H9 (cell line): ENCODE results near the gene GALNT10. TPM values are rescaled to one million over a fixed set of nuclear protein-coding genes. Genes with fewer than 3 reads are reported as not detected.

Experiments used
- DNase-seq: peaks from one replicate; pipeline ENCODE4 v3.0.0-alpha.2; 2017
- H2AFZ ChIP-seq: one replicate; pipeline ENCODE4 v1.6.1; 2013; ENCODE audit warnings: mild to moderate bottlenecking, low read length, control low read depth, moderate library complexity
- H2AK5ac ChIP-seq: 2 replicates; pipeline ENCODE4 v1.6.1; 2013; ENCODE audit warnings: low read length, control low read depth, mixed read lengths; ENCODE audit not compliant: insufficient read length
- H2BK120ac ChIP-seq: one replicate; pipeline ENCODE4 v1.6.1; 2013; ENCODE audit warnings: low read depth, mild to moderate bottlenecking, low read length, control low read depth, inconsistent platforms; ENCODE audit not compliant: poor library complexity, severe bottlenecking
- H2BK12ac ChIP-seq: 2 replicates; pipeline ENCODE4 v1.6.1; 2013; ENCODE audit warnings: low read length, control low read depth, mixed read lengths, low read depth; ENCODE audit not compliant: insufficient read length
- H2BK15ac ChIP-seq: 2 replicates; pipeline ENCODE4 v1.6.1; 2013; ENCODE audit warnings: low read depth, low read length, control low read depth
- H2BK20ac ChIP-seq: one replicate; pipeline ENCODE4 v1.6.1; 2013; ENCODE audit warnings: low read depth, mild to moderate bottlenecking, low read length, control low read depth, inconsistent platforms; ENCODE audit not compliant: poor library complexity, severe bottlenecking
- H2BK5ac ChIP-seq: 2 replicates; pipeline ENCODE4 v1.6.1; 2013; ENCODE audit warnings: low read length, control low read depth, mixed read lengths; ENCODE audit not compliant: insufficient read length
- H3K14ac ChIP-seq: 2 replicates; pipeline ENCODE4 v1.6.1; 2013; ENCODE audit warnings: low read length, control low read depth; ENCODE audit not compliant: insufficient read depth
- H3K18ac ChIP-seq: 2 replicates; pipeline ENCODE4 v1.6.1; 2013; ENCODE audit warnings: low read depth, mild to moderate bottlenecking, mixed read lengths, low read length, control low read depth; ENCODE audit not compliant: insufficient read length
- H3K23ac ChIP-seq: 2 replicates; pipeline ENCODE4 v1.6.1; 2013; ENCODE audit warnings: low read length, control low read depth, mixed read lengths, low read depth; ENCODE audit not compliant: insufficient read length
- H3K23me2 ChIP-seq: 2 replicates; pipeline ENCODE4 v1.6.1; 2013; ENCODE audit warnings: low read depth, mild to moderate bottlenecking, mixed read lengths, low read length, control low read depth; ENCODE audit not compliant: insufficient read length, poor library complexity, severe bottlenecking
- H3K27ac ChIP-seq: 2 replicates; pipeline ENCODE4 v1.5.1; 2013; ENCODE audit warnings: low read length, control low read depth, mixed read lengths, low read depth; ENCODE audit not compliant: insufficient read length
- H3K27me3 ChIP-seq: 2 replicates; pipeline ENCODE4 v1.6.1; 2013; ENCODE audit warnings: low read length, control low read depth, inconsistent platforms; ENCODE audit not compliant: insufficient read depth
- H3K4ac ChIP-seq: 2 replicates; pipeline ENCODE4 v1.6.1; 2013; ENCODE audit warnings: low read depth, mild to moderate bottlenecking, control low read depth, inconsistent platforms, low read length, moderate library complexity
- H3K4me1 ChIP-seq: 2 replicates; pipeline ENCODE4 v1.6.1; 2013; ENCODE audit warnings: low read length, control low read depth, inconsistent platforms; ENCODE audit not compliant: insufficient read depth
- H3K4me2 ChIP-seq: 2 replicates; pipeline ENCODE4 v1.6.1; 2013; ENCODE audit warnings: low read length, control low read depth, mixed read lengths; ENCODE audit not compliant: insufficient read length, insufficient read depth
- H3K56ac ChIP-seq: 2 replicates; pipeline ENCODE4 v1.6.1; 2013; ENCODE audit warnings: low read depth, mild to moderate bottlenecking, mixed read lengths, low read length, control low read depth; ENCODE audit not compliant: insufficient read length
- H3K79me1 ChIP-seq: 2 replicates; pipeline ENCODE4 v1.6.1; 2013; ENCODE audit warnings: low read depth, mild to moderate bottlenecking, moderate library complexity, low read length, control low read depth, inconsistent platforms; ENCODE audit not compliant: insufficient read depth, poor library complexity, severe bottlenecking
- H3K79me2 ChIP-seq: 2 replicates; pipeline ENCODE4 v1.6.1; 2013; ENCODE audit warnings: low read length, control low read depth, inconsistent platforms; ENCODE audit not compliant: insufficient read depth
- H3K9ac ChIP-seq: 2 replicates; pipeline ENCODE4 v1.6.1; 2013; ENCODE audit warnings: low read length, control low read depth, mixed read lengths; ENCODE audit not compliant: insufficient read length; ENCODE audit errors: extremely low read depth
- H3K9me3 ChIP-seq: one replicate; pipeline ENCODE4 v1.6.1; 2013; ENCODE audit warnings: low read depth, low read length, inconsistent platforms; ENCODE audit not compliant: control insufficient read depth
- H3T11ph ChIP-seq: one replicate; pipeline ENCODE4 v1.6.1; 2013; ENCODE audit warnings: mild to moderate bottlenecking, low read length, control low read depth, inconsistent platforms
- H4K20me1 ChIP-seq: one replicate; pipeline ENCODE4 v1.6.1; 2013; ENCODE audit not compliant: control insufficient read depth, insufficient read length, insufficient read depth
- H4K5ac ChIP-seq: 2 replicates; pipeline ENCODE4 v1.6.1; 2013; ENCODE audit warnings: low read depth, mild to moderate bottlenecking, mixed read lengths, low read length, control low read depth; ENCODE audit not compliant: insufficient read length
- H4K8ac ChIP-seq: replicated peaks from 2 replicates; pipeline ENCODE4 v1.6.1; 2013; ENCODE audit warnings: low read length, control low read depth, mixed read lengths, low read depth; ENCODE audit not compliant: insufficient read length
- H4K91ac ChIP-seq: 2 replicates; pipeline ENCODE4 v1.6.1; 2013; ENCODE audit warnings: low read depth, mild to moderate bottlenecking, moderate library complexity, mixed read lengths, low read length, control low read depth; ENCODE audit not compliant: insufficient read length
- H3K27ac Mint-ChIP-seq, 3 experiments: 2 replicates in 2 of 3; 3 replicates in 1 of 3; pipeline ENCODE4 v1.8.0; 2020 to 2021; ENCODE audit warnings: mixed read lengths in 3 of 3, mild to moderate bottlenecking in 1 of 3, moderate library complexity in 1 of 3
- H3K27me3 Mint-ChIP-seq: 2 replicates; pipeline ENCODE4 v1.8.0; 2021; ENCODE audit warnings: low read depth, mild to moderate bottlenecking, moderate library complexity, mixed read lengths
- H3K36me3 Mint-ChIP-seq, 3 experiments: 2 replicates in 2 of 3; 3 replicates in 1 of 3; pipeline ENCODE4 v1.8.0; 2020 to 2021; ENCODE audit warnings: low read depth in 3 of 3, mixed read lengths in 3 of 3; ENCODE audit not compliant: insufficient read depth in 1 of 3
- H3K4me1 Mint-ChIP-seq, 2 experiments: 2 replicates each; pipeline ENCODE4 v1.8.0; 2020; ENCODE audit warnings: mixed read lengths in 2 of 2
- H3K4me3 Mint-ChIP-seq, 2 experiments: 2 replicates in 1 of 2; 3 replicates in 1 of 2; pipeline ENCODE4 v1.8.0; 2020 to 2021; ENCODE audit warnings: mild to moderate bottlenecking in 2 of 2, mixed read lengths in 2 of 2, moderate library complexity in 1 of 2
- H3K9me3 Mint-ChIP-seq, 2 experiments: 2 replicates in 1 of 2; 3 replicates in 1 of 2; pipeline ENCODE4 v1.8.0; 2020; ENCODE audit warnings: mild to moderate bottlenecking in 2 of 2, mixed read lengths in 2 of 2, moderate library complexity in 1 of 2
- WGBS: extraction: QIAGEN DNeasy Blood & Tissue Kit; methylation state at CpG from one replicate; pipeline ENCODE4 v1.1.7; 2013; ENCODE audit warnings: missing lambda C conversion rate, low lambda C conversion rate, mixed read lengths; ENCODE audit not compliant: insufficient read length; ENCODE audit errors: extremely low coverage; 5-methylcytosine and 5-hydroxymethylcytosine counted together
- total RNA-seq: library from RNA; stranded (reverse); gene quantifications from 2 replicates; pipeline ENCODE4 v1.2.1, GENCODE V29; 2021
- TF ChIP-seq, protein P1 (sequence below): fragments of 200-600 bp; sonication (generic); conservative IDR thresholded peaks from 3 replicates; pipeline ENCODE4 v1.8.0; 2021; ENCODE audit warnings: antibody characterized with exemption, mild to moderate bottlenecking

The GALNT10 gene
- total RNA-seq, 1 experiment from 2014 or later, result 15.4 TPM

DNA sequence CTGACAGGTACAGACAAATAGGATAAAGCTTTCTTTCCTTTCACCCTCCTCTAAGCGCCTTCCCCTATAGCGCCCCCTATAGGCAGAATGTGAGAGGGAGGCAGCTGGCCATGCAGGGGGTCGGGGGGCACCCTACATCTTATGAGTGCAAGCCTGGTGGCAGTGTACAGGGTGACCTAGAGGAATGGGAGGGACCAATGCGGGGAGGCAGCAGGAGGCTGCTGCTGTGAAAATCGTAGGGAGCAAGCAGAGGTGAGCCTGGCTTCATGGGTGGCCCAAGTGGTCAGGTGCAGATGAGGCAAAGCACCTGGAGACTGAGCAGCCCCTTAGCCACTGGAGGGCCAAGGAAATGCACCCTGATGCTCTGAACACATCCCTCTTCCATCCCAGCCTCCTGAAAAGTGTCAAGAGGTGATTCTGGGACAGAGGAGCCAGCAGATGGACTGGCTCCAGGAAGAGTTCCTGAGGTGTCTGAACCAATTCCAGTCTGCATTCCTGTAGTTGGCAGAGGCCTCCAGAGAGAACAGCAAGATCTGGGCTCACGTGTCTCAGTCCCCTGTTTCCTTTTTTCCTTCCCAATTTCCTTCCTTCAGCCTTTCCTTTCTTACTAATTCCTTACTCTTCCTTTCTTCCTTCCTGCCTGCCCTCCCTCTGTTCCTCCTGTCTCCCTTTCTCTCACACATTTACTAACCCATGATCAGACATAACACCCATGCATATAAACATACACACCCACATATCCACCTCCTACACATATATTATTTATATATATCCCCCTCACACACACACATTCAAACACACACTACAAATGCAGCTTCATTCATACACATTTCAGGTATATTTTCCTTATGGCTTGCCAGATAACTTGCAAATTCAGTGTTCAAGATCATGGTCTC lies 32.8 kb upstream of the GALNT10 start:
- Histone ChIP-seq H2AK5ac (no peak overlapping the region), H3K4ac (no peak overlapping the region), H2BK12ac (no peak overlapping the region), H2AFZ (no peak overlapping the region), H3K23ac (no peak overlapping the region), H3T11ph (no peak overlapping the region), H4K20me1 (no peaks in the 10 kb centered on the region), H3K4me1 (no peaks in the 10 kb centered on the region; the same call in 1 of the 2 replicates), H3K18ac (no peak overlapping the region), H4K5ac (no peak overlapping the region), H2BK120ac (no peak overlapping the region), H3K4me2 (no peak overlapping the region), H2BK15ac (no peak overlapping the region), H3K56ac (no peak overlapping the region), H3K9ac (no peak overlapping the region), H3K27ac (no peak overlapping the region), H3K27me3 (no peaks in the 10 kb centered on the region), H3K9me3 (no peaks in the 10 kb centered on the region), H3K14ac (no peak overlapping the region), H3K23me2 (no peaks in the 10 kb centered on the region), H2BK20ac (no peak overlapping the region), H4K8ac (no peak overlapping the region), H3K79me2 (no peaks in the 10 kb centered on the region), H3K79me1 (no peaks in the 10 kb centered on the region), H2BK5ac (no peak overlapping the region), H4K91ac (no peak overlapping the region)
- H3K27me3 Mint-ChIP-seq, result peaks cover 2% of the 10 kb centered on the region; the same call in 1 of the 2 replicates
- no peak overlapping the region for H3K4me3 Mint-ChIP-seq
- TF ChIP-seq, protein P1, sequence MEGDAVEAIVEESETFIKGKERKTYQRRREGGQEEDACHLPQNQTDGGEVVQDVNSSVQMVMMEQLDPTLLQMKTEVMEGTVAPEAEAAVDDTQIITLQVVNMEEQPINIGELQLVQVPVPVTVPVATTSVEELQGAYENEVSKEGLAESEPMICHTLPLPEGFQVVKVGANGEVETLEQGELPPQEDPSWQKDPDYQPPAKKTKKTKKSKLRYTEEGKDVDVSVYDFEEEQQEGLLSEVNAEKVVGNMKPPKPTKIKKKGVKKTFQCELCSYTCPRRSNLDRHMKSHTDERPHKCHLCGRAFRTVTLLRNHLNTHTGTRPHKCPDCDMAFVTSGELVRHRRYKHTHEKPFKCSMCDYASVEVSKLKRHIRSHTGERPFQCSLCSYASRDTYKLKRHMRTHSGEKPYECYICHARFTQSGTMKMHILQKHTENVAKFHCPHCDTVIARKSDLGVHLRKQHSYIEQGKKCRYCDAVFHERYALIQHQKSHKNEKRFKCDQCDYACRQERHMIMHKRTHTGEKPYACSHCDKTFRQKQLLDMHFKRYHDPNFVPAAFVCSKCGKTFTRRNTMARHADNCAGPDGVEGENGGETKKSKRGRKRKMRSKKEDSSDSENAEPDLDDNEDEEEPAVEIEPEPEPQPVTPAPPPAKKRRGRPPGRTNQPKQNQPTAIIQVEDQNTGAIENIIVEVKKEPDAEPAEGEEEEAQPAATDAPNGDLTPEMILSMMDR, result peak; percentile 93
- peak; percentile 71 for DNase-seq
- peaks cover 11 to 18% of the 10 kb centered on the region in 2 experiments for H3K4me1 Mint-ChIP-seq
- H3K27ac Mint-ChIP-seq, result peak overlapping the region in 2 of 3 experiments; percentile 32 to 63; a peak in 2 of 7 replicates
- no peaks in the 10 kb centered on the region for H3K9me3 Mint-ChIP-seq
- WGBS, result no CpG with 5 or more reads among the region's 6 CpGs
- no peaks in the 10 kb centered on the region for H3K36me3 Mint-ChIP-seq
